NCI-H345 (cell line): ENCODE measurements around the gene RARS2.
"Not testable (repeated sequence)": the region's sequence is repeated elsewhere in the genome, so short reads cannot be mapped to it uniquely, and the experiment has no call there.

Experiments used
- DNase-seq: peaks from one replicate; lab custom pipeline; 2025; lab: John Stamatoyannopoulos, UW

RARS2 gene

GRCh38 chr6:87501809-87502572 lies 87.8 kb downstream of the RARS2 start:
- no peak for DNase-seq

GRCh38 chr6:87498048-87498447 lies 91.7 kb downstream of the RARS2 start:
- DNase-seq: no peak

GRCh38 chr6:87494761-87495422 lies 94.9 kb downstream of the RARS2 start:
- DNase-seq: no peak

- not testable (repeated sequence) for DNase-seq
Measured at GRCh38 chr6:87489326-87489725, 100.5 kb downstream of the RARS2 start.

- no peak for DNase-seq
Measured at GRCh38 chr6:87487555-87487954, 102.2 kb downstream of the RARS2 start.

GRCh38 chr6:87484491-87484890 lies 105.3 kb downstream of the RARS2 start:
- no peak for DNase-seq

GRCh38 chr6:87483929-87484328 lies 105.9 kb downstream of the RARS2 start:
- no peak for DNase-seq

- no peak for DNase-seq
Measured at GRCh38 chr6:87482366-87482765, 107.4 kb downstream of the RARS2 start.

- no peak for DNase-seq
Measured at GRCh38 chr6:87481931-87482330, 107.9 kb downstream of the RARS2 start.

- DNase-seq: peak; percentile 14
Measured at GRCh38 chr6:87473419-87473903, 116.3 kb downstream of the RARS2 start.

GRCh38 chr6:87472525-87473418 lies 117.0 kb downstream of the RARS2 start, which contains the start of gene SLC35A1:
Gene SLC35A1, plus strand, starts transcription at chr6:87472974. Its CDS starts 30 bp downstream, at chr6:87473004.
- DNase-seq: peak; percentile 89

GRCh38 chr6:87465051-87465450 lies 124.7 kb downstream of the RARS2 start:
- DNase-seq: no peak
